Measurements from ENCODE around the gene MIF4GD.

Gene MIF4GD

DNA sequence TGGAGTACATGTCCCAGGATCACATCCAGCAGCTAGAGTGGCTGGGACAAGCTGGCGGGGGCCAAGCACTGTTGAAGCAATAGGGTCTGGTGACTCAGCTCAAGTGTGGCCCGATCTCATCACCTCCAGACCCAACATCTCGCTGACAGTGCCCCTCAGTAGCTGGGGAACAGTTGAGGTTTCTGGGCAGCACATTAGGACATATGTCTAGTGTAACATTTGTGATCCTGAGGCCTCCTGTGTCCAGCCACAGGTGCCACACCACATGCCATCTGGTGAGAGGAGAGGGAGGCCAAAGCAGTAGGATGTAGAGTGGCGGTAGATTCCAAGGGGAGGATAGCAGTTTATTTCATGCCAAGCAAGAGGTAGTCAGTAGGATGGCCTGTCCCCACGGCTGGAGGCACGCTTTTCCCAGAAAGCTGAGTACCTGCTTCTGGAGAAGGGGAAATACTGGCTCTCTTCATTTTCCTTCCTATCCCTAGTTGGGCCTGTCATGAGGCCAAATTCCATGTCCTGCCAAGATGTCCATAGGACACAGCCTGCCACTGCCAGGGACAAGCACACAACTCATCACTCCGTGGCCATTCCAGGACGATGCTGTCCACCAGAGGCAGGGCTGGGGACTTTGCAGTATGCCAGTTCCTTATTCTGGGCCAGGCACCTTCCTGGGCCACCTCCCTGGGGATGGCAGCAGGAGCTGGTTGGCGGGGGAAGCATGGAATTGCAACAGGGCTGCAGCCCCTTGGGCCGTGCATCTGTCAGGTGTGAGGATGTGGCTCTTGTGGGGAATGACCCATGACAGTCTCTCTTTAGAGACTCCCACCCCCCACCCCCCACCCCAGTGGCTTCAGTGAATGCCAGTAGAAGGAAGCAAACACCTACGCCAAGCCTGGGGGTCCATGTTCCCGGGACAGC lies 33.7 kb downstream of the MIF4GD start:
- DNase-seq (ENCODE audit: low read depth in 2 of 2) = no peak

DNA sequence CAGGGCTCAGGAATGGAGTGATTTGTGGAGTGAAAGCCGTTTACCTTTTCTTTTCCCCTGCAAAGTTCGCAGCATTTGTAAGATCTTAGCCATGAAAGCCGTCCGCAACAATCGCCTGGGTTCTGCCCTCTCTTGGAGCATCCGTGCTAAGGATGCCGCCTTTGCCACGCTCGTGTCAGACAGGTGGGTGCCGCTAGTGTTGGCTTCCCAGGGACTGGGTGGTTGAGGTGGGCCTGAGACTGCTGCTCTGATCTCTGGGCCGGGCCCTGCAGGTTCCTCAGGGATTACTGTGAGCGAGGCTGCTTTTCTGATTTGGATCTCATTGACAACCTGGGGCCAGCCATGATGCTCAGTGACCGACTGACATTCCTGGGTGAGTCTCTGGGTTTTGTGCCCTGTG lies 38.2 kb downstream of the MIF4GD start:
- DNase-seq (ENCODE audit: low read depth in 2 of 2) = no peak

GRCh38 chr17:75231741-75232464 lies 39.1 kb downstream of the MIF4GD start:
- DNase-seq (ENCODE audit: low read depth in 2 of 2) = no peak

GRCh38 chr17:75231071-75231470 lies 40.0 kb downstream of the MIF4GD start:
- DNase-seq (ENCODE audit: low read depth in 2 of 2) = no peak

DNA sequence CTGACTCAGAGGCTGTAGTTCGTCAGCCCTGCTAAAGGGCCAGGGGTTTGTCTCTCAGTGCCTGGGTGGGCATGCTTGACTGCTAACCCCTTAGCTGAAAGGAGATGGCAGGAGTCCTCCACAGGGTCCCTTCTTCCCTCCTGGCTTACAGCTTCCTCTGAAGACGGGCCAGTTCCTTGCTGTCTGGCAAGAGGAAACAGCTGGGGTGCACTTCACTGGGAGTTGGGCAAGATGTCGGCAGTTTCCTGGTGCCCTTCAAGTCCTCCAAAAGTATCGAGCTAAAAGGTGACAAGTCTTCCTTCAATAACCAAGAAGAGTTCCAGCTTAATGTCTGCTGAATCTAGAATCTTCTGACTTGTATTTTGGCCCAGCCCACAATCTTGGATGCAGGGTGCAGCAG lies 42.2 kb downstream of the MIF4GD start:
- no peak for DNase-seq (ENCODE audit: low read depth in 2 of 2)

DNA sequence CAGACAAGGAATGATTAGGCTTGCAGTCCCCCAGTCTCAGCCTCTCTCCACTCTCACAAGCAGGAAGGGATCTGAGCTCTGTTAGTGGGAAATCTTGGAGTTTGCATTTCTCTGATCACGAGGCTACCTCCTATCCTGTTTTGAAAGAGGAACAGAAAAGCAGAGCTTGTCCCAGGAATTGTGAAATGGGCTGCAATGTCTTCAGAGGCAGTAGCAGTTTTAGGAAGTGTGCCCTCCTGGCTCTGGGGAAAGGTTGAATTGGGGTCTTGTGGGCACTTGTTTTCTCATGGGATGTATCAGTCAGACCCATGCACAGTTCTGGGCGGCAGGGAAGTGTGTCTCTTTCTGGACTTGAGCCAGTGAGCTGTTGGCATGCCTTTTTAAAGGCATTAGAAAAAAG lies 42.7 kb downstream of the MIF4GD start:
- no peak for DNase-seq (ENCODE audit: low read depth in 2 of 2)

DNA sequence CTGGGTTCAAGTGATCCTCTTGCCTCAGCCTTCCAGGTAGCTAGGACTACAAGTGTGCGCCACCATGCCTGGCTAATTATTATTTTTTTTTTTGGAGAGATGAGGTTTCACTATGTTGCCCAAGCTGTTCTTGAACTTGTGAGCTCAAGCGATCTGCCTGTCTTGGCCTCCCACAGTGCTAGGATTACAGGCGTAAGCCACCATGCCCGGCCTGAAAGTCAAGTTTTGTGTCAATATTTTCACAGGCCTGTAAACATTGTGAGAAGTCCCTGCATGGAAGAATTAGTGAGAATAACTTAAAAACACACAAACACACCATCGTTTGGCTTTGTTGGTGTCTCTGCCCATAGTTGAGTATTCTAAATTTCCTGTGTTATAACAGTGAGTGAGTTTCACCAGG lies 43.3 kb downstream of the MIF4GD start:
- no peak for DNase-seq (ENCODE audit: low read depth in 2 of 2)

DNA sequence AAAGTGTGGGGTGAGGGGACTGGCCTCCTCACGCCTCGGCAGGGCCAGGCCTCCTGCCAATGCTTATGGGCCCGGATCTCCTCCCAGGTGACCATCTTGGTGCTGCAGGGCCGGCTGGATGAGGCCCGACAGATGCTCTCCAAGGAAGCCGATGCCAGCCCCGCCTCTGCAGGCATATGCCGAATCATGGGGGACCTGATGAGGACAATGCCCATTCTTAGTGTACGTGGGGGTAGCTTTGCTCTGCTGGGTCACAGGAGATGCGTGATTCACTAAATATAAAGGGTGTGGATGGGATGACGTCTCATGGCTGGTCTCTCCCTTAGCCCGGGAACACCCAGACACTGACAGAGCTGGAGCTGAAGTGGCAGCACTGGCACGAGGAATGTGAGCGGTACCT lies 46.0 kb downstream of the MIF4GD start:
- no peak for DNase-seq (ENCODE audit: low read depth in 2 of 2)

DNA sequence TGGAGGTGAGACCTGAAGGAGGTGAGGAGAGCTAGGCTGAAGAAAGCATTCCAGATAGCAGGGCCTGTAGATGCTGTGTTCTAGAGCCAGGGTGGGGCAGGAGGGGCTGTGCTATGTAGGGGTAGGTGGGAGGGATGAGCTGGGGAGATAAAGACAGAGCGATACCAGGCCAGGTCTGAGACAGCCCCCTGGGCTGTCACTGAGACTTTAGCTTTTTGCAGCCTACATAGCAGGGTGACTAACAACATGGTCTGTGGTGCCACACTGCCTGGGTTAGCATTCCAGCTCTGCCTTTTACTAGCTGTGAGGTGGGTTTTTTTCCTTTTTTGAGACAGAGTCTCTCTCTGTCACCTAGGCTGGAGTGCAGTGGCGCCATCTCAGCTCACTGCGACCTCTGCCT lies 51.2 kb downstream of the MIF4GD start:
- DNase-seq (ENCODE audit: low read depth in 2 of 2) = no peak

DNA sequence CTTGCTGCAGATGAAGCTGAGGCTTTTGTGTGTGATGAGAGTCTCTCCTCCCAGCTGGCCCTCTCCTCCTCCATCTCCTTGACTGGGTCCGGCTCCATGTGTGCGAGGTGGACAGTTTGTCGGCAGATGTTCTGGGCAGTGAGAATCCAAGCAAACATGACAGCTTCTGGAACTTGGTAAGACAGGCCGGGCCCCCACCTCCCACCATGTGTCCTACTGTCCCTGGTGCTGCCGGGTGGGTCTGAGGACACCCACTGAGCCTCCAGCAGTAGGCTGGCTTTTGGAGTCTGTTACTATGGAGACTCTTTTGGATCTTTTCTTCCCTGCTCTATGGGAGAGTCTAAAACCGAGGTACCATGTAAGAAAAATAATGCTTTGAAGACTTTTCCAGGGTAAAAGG lies 52.9 kb downstream of the MIF4GD start:
- DNase-seq (ENCODE audit: low read depth in 2 of 2) = no peak
